SK-N-SH (cell line): ENCODE data around the gene FCHO2. TPM values are rescaled to one million over a fixed set of nuclear protein-coding genes. Genes with fewer than 3 reads are reported as not detected.

ENCODE experiments used
- CTCF ChIA-PET: fragments of 300-600, 350-600 bp; formaldehyde crosslinking; extraction: SDS; loops from one replicate; lab custom pipeline; 2021; lab: Yijun Ruan, JAX
- POLR2A ChIA-PET: fragments of 350-600 bp; sonication (Branson Sonifier 250); formaldehyde crosslinking; extraction: SDS; loops from one replicate; lab custom pipeline; 2020; ENCODE audit warnings: antibody characterized with exemption, inconsistent platforms; lab: Yijun Ruan, JAX
- DNase-seq: peaks from one replicate; pipeline ENCODE4 v3.0.0; 2012
- H2AFZ ChIP-seq: fragments of 200-600 bp; sonication (generic); 2 replicates; pipeline ENCODE4 v1.8.1; 2016; ENCODE audit warnings: antibody characterized with exemption, mild to moderate bottlenecking, low read depth
- H3F3A ChIP-seq: fragments of 200-600 bp; sonication (generic); replicated peaks from 2 replicates; pipeline ENCODE3; 2016; ENCODE audit warnings: antibody characterized with exemption, mild to moderate bottlenecking; ENCODE audit not compliant: insufficient read depth
- H3K27ac ChIP-seq, 2 experiments: fragments of 200-500 bp in 1 of 2; fragments of 200-600 bp in 1 of 2; sonication (Bioruptor generic) in 1 of 2; sonication (generic), shearing (Covaris generic) in 1 of 2; 2 replicates each; pipeline versions ENCODE4 v1.5.1 to v1.6.1; 2014 to 2016; ENCODE audit warnings: low read depth in 2 of 2, inconsistent platforms in 1 of 2, low read length in 1 of 2, mild to moderate bottlenecking in 1 of 2, mixed read lengths in 1 of 2
- H3K27me3 ChIP-seq: fragments of 200-600 bp; sonication (generic), shearing (Covaris generic); 2 replicates; pipeline ENCODE4 v1.6.1; 2016; ENCODE audit warnings: mixed run types; ENCODE audit not compliant: insufficient read depth
- H3K36me3 ChIP-seq, 2 experiments: fragments of 200-500 bp in 1 of 2; fragments of 200-600 bp in 1 of 2; sonication (Bioruptor generic) in 1 of 2; sonication (generic) in 1 of 2; replicated peaks in 1 of 2; 2 replicates each; pipeline versions ENCODE3 to v1.5.1; 2014 to 2016; ENCODE audit warnings: low read length in 1 of 2, mild to moderate bottlenecking in 1 of 2; ENCODE audit not compliant: insufficient read depth in 2 of 2, control insufficient read depth in 1 of 2
- H3K4me1 ChIP-seq, 2 experiments: fragments of 200-500 bp in 1 of 2; fragments of 200-600 bp in 1 of 2; sonication (Bioruptor generic) in 1 of 2; sonication (generic), shearing (Covaris generic) in 1 of 2; 2 replicates each; pipeline versions ENCODE4 v1.5.1 to v1.6.1; 2014 to 2016; ENCODE audit warnings: low read depth in 1 of 2, low read length in 1 of 2, mixed run types in 1 of 2; ENCODE audit not compliant: insufficient read depth in 2 of 2, control insufficient read depth in 1 of 2
- H3K4me2 ChIP-seq: fragments of 200-600 bp; sonication (generic), shearing (Covaris generic); 2 replicates; pipeline ENCODE4 v1.6.1; 2017; ENCODE audit warnings: mixed run types
- H3K4me3 ChIP-seq, 2 experiments: fragments of 200-500 bp in 1 of 2; fragments of 200-600 bp in 1 of 2; sonication (Bioruptor generic) in 1 of 2; sonication (generic), shearing (Covaris generic) in 1 of 2; 2 replicates each; pipeline versions ENCODE4 v1.5.1 to v1.8.1; 2014 to 2016; ENCODE audit warnings: low read depth in 2 of 2, inconsistent platforms in 1 of 2, low read length in 1 of 2, mild to moderate bottlenecking in 1 of 2, mixed read lengths in 1 of 2, moderate library complexity in 1 of 2
- H3K79me2 ChIP-seq: fragments of 200-600 bp; sonication (generic); 2 replicates; pipeline ENCODE4 v1.8.1; 2017; ENCODE audit warnings: mild to moderate bottlenecking; ENCODE audit not compliant: insufficient read depth
- H3K9ac ChIP-seq: fragments of 200-600 bp; sonication (generic); 2 replicates; pipeline ENCODE4 v1.6.1; 2017; ENCODE audit warnings: mixed run types
- H3K9me2 ChIP-seq: fragments of 200-600 bp; sonication (generic); 2 replicates; pipeline ENCODE4 v1.6.1; 2017; ENCODE audit warnings: mixed run types
- H3K9me3 ChIP-seq: fragments of 200-600 bp; sonication (generic); 2 replicates; pipeline ENCODE4 v1.6.1; 2017; ENCODE audit warnings: mixed run types, mild to moderate bottlenecking, moderate library complexity
- H4K20me1 ChIP-seq: fragments of 200-600 bp; sonication (generic); 2 replicates; pipeline ENCODE4 v1.6.1; 2017; ENCODE audit warnings: mild to moderate bottlenecking, mixed run types; ENCODE audit not compliant: insufficient read depth
- CTCF ChIP-seq: fragments of 200-600 bp; sonication (generic); IDR thresholded peaks from 2 replicates; pipeline ENCODE4 v1.6.1; 2017; ENCODE audit warnings: antibody characterized with exemption, mild to moderate bottlenecking, moderate library complexity
- FOSL2 ChIP-seq: IDR thresholded peaks from 2 replicates; pipeline ENCODE4 v1.4.0; 2012; ENCODE audit warnings: low read depth, mild to moderate bottlenecking, moderate library complexity, borderline replicate concordance
- GATA2 ChIP-seq: sonication (generic); formaldehyde crosslinking; IDR thresholded peaks from 2 replicates; pipeline ENCODE4 v1.5.0; 2020; ENCODE audit warnings: mild to moderate bottlenecking, missing genetic modification reagents
- JUND ChIP-seq: IDR thresholded peaks from 2 replicates; pipeline ENCODE4 v1.4.0; 2012
- MAX ChIP-seq: IDR thresholded peaks from 2 replicates; pipeline ENCODE4 v1.4.0; 2012; ENCODE audit warnings: low read depth
- MXI1 ChIP-seq: IDR thresholded peaks from 2 replicates; pipeline ENCODE4 v1.6.1; 2012; ENCODE audit warnings: mild to moderate bottlenecking, low read depth, low read length, improper control_type of control experiment
- NFIC ChIP-seq: IDR thresholded peaks from 2 replicates; pipeline ENCODE4 v1.4.0; 2012; ENCODE audit warnings: borderline replicate concordance
- RAD21 ChIP-seq: IDR thresholded peaks from 2 replicates; pipeline ENCODE4 v1.6.1; 2012; ENCODE audit warnings: mild to moderate bottlenecking, low read length
- REST ChIP-seq: IDR thresholded peaks from 2 replicates; pipeline ENCODE4 v1.6.1; 2012; ENCODE audit warnings: mild to moderate bottlenecking, low read depth, low read length, moderate library complexity
- RFX5 ChIP-seq: IDR thresholded peaks from 2 replicates; pipeline ENCODE4 v1.6.1; 2012; ENCODE audit warnings: mild to moderate bottlenecking, improper control_type of control experiment, low read length
- USF1 ChIP-seq: IDR thresholded peaks from 2 replicates; pipeline ENCODE4 v1.4.0; 2012; ENCODE audit warnings: low read depth, borderline replicate concordance
- USF2 ChIP-seq: fragments of 150-350 bp; IDR thresholded peaks from 2 replicates; pipeline ENCODE4 v1.6.1; 2017; ENCODE audit warnings: antibody characterized with exemption, low read length, low read depth, borderline replicate concordance
- YY1 ChIP-seq: IDR thresholded peaks from 2 replicates; pipeline ENCODE4 v1.4.0; 2012; ENCODE audit warnings: low read depth, mild to moderate bottlenecking
- ZBTB33 ChIP-seq: IDR thresholded peaks from 2 replicates; pipeline ENCODE4 v1.4.0; 2012; ENCODE audit warnings: low read depth, borderline replicate concordance
- WGBS: methylation state at CpG from one replicate; pipeline ENCODE4 v1.1.6; 2017; ENCODE audit warnings: low lambda C conversion rate; 5-methylcytosine and 5-hydroxymethylcytosine counted together
- polyA plus RNA-seq, 3 experiments: library from polyadenylated mRNA; depleted of rRNA; stranded (reverse); fragments of >200 nt; gene quantifications; 2 replicates each; pipeline ENCODE4 v1.2.3, GENCODE V29; 2012

The FCHO2 gene
- polyA plus RNA-seq, 1 of the 3 experiments (the other 2 are of a cell fraction): 5.2 TPM

- no peak for TF ChIP-seq REST
- TF ChIP-seq USF2: no peak
- TF ChIP-seq RAD21: peak; percentile 63
- TF ChIP-seq YY1: no peak
- TF ChIP-seq FOSL2: no peak
- no peak for TF ChIP-seq RFX5
- peak; percentile 68 for TF ChIP-seq CTCF
- no peak for TF ChIP-seq MXI1
Measured at GRCh38 chr5:72920690-72921502, 34.9 kb upstream of the FCHO2 start (continued).

- Histone ChIP-seq H3K27ac (no peak overlapping the region), H2AFZ (no peak overlapping the region), H4K20me1 (no peaks in the 10 kb centered on the region), H3F3A (peaks cover 24% of the 10 kb centered on the region), H3K9ac (no peak overlapping the region), H3K4me2 (no peak overlapping the region), H3K36me3 (no peaks in the 10 kb centered on the region), H3K79me2 (no peaks in the 10 kb centered on the region), H3K9me2 (no peaks in the 10 kb centered on the region), H3K4me1 (no peaks in the 10 kb centered on the region), H3K4me3 (no peak overlapping the region), H3K9me3 (no peaks in the 10 kb centered on the region), H3K27me3 (no peaks in the 10 kb centered on the region)
- DNase-seq: no peak
- ChIA-PET CTCF (no interaction called here), POLR2A (no interaction called here)
- peak; percentile 55 for TF ChIP-seq NFIC
- TF ChIP-seq ZBTB33: no peak
- no peak for TF ChIP-seq USF1
- TF ChIP-seq MAX: no peak
- no peak for TF ChIP-seq GATA2 (CRISPR knock-in tag)
- no peak for TF ChIP-seq JUND
- WGBS: 55% methylated on average over 2 of the region's 2 CpGs
Measured at GRCh38 chr5:72921886-72922285, 34.0 kb upstream of the FCHO2 start.
